ENCODE results near the gene SPTY2D1.
"Not testable (repeated sequence)": the region's sequence is repeated elsewhere in the genome, so short reads cannot be mapped to it uniquely, and the experiment has no call there.

SPTY2D1 gene, protein sequence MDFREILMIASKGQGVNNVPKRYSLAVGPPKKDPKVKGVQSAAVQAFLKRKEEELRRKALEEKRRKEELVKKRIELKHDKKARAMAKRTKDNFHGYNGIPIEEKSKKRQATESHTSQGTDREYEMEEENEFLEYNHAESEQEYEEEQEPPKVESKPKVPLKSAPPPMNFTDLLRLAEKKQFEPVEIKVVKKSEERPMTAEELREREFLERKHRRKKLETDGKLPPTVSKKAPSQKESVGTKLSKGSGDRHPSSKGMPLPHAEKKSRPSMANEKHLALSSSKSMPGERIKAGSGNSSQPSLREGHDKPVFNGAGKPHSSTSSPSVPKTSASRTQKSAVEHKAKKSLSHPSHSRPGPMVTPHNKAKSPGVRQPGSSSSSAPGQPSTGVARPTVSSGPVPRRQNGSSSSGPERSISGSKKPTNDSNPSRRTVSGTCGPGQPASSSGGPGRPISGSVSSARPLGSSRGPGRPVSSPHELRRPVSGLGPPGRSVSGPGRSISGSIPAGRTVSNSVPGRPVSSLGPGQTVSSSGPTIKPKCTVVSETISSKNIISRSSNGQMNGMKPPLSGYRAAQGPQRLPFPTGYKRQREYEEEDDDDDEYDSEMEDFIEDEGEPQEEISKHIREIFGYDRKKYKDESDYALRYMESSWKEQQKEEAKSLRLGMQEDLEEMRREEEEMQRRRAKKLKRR

DNA sequence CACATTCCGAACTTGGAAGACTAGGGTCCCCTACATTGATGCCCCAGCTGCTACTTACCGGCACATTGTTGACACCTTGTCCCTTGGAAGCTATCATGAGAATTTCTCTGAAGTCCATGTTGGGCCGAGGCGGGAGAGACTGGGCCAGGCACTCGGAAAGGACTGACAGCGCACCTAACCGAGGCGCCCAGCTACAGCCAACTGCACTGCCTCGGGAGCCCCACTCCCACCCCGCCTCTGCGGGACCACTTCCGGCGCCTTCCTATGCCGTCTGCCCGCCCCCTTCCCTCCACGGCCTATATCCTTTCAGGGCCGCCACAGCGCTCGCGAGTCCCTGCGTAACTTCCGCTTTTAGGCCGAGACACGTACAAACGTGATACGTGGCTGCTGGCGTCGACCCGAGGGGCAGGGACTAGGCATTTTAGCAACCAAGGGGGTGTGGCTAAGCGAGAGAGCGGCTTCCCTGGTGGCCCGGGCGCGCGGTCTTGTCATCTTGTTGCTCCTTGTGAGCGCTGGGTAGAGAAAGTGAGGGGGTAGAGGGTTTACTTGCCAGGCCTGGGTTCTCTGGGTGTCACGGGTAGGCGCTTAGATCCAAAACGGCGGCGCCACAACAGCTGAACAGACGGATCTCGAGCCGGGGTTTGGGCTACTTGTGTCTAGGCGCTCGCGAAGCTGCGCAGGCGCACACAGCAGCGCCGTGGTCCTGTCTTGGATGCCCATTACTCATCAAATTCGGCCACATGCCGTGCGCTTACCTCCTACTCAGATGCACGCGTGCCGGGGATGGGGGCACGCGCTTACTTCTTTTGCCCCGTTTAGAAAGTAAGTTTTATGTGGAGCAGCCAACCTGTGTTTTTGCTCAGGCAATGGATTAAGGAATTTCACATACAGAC lies at the start of gene SPTY2D1:
Gene SPTY2D1 (minus strand): TSS at position 203 of the 893 bp plus-strand sequence. CDS start 85 bp downstream, at position 118.
- H3K36me3 ChIP-seq (ENCODE audit: insufficient read depth, low read length): no peaks in the 10 kb centered on the region
- peaks cover 38% of the 10 kb centered on the region for H3K79me2 ChIP-seq (ENCODE audit: control insufficient read depth, insufficient read depth, low read length, unreplicated experiment)
- peak within 1 kb of the TSS; percentile 98 for H3K4me3 ChIP-seq (ENCODE audit: low read depth, low read length)
- H2AFZ ChIP-seq (ENCODE audit: low read length, unreplicated experiment): peak within 1 kb of the TSS; percentile 93
- peak within 1 kb of the TSS; percentile 87 for H3K27ac ChIP-seq (ENCODE audit: low read depth, low read length)
- H3K4me1 ChIP-seq (ENCODE audit: control insufficient read depth, insufficient read depth, low read length, unreplicated experiment): peaks cover 8% of the 10 kb centered on the region
- no peaks in the 10 kb centered on the region for H3K27me3 ChIP-seq (ENCODE audit: insufficient read depth, low read length)

DNA sequence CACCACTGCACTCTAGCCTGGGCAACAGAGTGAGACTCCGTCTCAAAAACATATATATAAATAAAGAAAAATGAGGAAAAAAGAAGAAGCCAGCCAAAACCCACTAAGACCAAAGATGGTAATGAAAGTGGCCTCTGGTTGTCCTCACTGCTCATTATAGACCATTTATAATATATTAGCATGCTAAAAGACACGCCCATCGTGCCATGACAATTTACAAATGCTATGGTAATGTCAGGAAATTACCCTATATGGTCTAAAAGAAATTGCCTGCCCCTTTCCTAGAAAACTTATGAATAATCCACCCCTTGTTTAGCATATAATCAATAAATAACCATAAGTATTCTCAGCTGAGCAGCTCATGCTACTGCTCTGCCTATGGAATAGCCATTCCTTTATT lies 48.3 kb upstream of the SPTY2D1 start:
- Histone ChIP-seq H3K79me2 (ENCODE audit: control insufficient read depth, insufficient read depth, low read length, unreplicated experiment) (no peaks in the 10 kb centered on the region), H3K36me3 (ENCODE audit: insufficient read depth, low read length) (no peaks in the 10 kb centered on the region), H3K4me3 (ENCODE audit: low read depth, low read length) (no peak overlapping the region), H3K27ac (ENCODE audit: low read depth, low read length) (no peak overlapping the region), H2AFZ (ENCODE audit: low read length, unreplicated experiment) (no peak overlapping the region), H3K27me3 (ENCODE audit: insufficient read depth, low read length) (no peaks in the 10 kb centered on the region), H3K4me1 (ENCODE audit: control insufficient read depth, insufficient read depth, low read length, unreplicated experiment) (no peaks in the 10 kb centered on the region)

DNA sequence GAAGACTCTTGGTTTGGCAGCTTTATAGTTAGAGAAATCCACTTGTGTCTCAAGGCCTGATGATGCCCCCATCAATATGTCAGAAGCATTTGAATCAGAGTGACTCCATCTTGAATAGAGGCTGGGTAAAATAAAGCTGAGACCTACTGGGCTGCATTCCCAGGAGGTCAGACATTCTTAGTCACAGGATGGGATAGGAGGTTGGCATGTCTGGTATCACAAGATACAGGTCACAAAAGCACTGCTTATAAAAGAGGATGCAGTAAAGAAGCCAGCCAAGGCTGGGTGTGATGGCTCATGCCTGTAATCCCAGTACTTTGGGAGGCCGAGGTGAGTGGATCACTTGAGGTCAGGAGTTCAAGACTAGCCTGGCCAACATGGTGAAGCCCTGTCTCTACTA lies 47.8 kb upstream of the SPTY2D1 start:
- H3K4me1 ChIP-seq (ENCODE audit: control insufficient read depth, insufficient read depth, low read length, unreplicated experiment); H3K27ac ChIP-seq (ENCODE audit: low read depth, low read length); H3K27me3 ChIP-seq (ENCODE audit: insufficient read depth, low read length); H2AFZ ChIP-seq (ENCODE audit: low read length, unreplicated experiment); H3K36me3 ChIP-seq (ENCODE audit: insufficient read depth, low read length); H3K4me3 ChIP-seq (ENCODE audit: low read depth, low read length); H3K79me2 ChIP-seq (ENCODE audit: control insufficient read depth, insufficient read depth, low read length, unreplicated experiment): not testable (repeated sequence)

DNA sequence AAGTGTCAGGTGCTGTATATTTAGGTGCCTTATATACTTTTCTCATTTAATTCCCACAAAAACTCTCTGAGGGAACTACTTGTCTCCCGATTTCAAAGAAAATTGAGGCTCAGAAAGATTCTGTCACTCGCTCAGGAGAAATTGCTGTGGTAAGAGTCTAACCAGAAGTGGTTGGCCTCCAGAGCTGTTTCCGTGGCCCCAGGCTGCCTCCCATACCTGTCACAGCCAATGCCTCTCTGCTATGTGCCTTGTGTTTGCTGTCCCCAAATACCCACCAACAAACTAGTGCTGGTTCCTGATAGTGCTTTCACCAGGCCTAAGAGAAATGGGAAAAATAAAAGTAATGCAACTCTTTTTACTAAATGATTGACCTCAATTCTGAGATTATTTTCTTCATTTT lies 43.4 kb upstream of the SPTY2D1 start:
- Histone ChIP-seq H3K4me1 (ENCODE audit: control insufficient read depth, insufficient read depth, low read length, unreplicated experiment) (no peaks in the 10 kb centered on the region), H3K79me2 (ENCODE audit: control insufficient read depth, insufficient read depth, low read length, unreplicated experiment) (no peaks in the 10 kb centered on the region), H3K27ac (ENCODE audit: low read depth, low read length) (no peak overlapping the region), H3K36me3 (ENCODE audit: insufficient read depth, low read length) (no peaks in the 10 kb centered on the region), H3K4me3 (ENCODE audit: low read depth, low read length) (no peak overlapping the region), H3K27me3 (ENCODE audit: insufficient read depth, low read length) (no peaks in the 10 kb centered on the region), H2AFZ (ENCODE audit: low read length, unreplicated experiment) (no peak overlapping the region)

DNA sequence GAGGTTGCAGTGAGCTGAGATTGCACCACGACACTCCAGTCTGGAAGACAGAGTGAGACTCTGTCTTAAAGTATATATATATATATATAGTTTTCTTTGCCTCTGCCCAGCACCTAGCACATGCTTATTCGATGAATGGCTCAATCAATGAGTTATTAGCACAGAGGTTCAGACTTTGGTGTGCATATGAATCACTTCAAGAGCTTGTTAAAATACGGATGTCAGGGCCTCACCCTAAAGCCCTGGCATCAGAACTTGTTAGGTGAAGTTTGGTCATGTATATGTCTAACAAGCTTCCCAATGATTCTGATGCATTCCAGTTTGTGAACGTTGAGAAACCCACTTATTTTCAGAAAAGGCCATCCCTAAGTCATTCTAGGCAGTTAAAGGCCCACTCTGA lies 42.7 kb upstream of the SPTY2D1 start:
- no peaks in the 10 kb centered on the region for H3K79me2 ChIP-seq (ENCODE audit: control insufficient read depth, insufficient read depth, low read length, unreplicated experiment)
- H3K27ac ChIP-seq (ENCODE audit: low read depth, low read length): no peak overlapping the region
- H3K27me3 ChIP-seq (ENCODE audit: insufficient read depth, low read length): no peaks in the 10 kb centered on the region
- no peak overlapping the region for H3K4me3 ChIP-seq (ENCODE audit: low read depth, low read length)
- H3K36me3 ChIP-seq (ENCODE audit: insufficient read depth, low read length): no peaks in the 10 kb centered on the region
- no peaks in the 10 kb centered on the region for H3K4me1 ChIP-seq (ENCODE audit: control insufficient read depth, insufficient read depth, low read length, unreplicated experiment)
- H2AFZ ChIP-seq (ENCODE audit: low read length, unreplicated experiment): no peak overlapping the region

DNA sequence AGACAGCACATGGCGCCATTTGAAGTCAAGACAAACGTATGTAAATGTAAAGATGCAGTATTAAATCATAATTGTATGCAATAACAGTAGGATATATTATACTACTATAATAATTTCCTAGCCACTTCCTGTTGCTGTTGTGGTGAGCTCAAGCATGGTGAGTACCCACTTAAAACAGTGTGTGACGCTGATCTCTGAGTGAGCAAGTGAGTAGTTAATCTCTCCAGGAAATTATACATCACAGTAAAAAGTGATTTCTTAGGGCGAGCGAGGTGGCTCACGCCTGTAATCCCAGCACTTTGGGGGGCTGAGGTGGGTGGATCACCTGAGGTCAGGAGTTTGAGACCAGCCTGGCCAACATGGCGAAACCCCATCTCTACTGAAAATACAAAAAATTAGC lies 38.1 kb upstream of the SPTY2D1 start:
- H3K4me3 ChIP-seq (ENCODE audit: low read depth, low read length); H3K36me3 ChIP-seq (ENCODE audit: insufficient read depth, low read length); H3K27me3 ChIP-seq (ENCODE audit: insufficient read depth, low read length); H3K79me2 ChIP-seq (ENCODE audit: control insufficient read depth, insufficient read depth, low read length, unreplicated experiment); H3K27ac ChIP-seq (ENCODE audit: low read depth, low read length); H3K4me1 ChIP-seq (ENCODE audit: control insufficient read depth, insufficient read depth, low read length, unreplicated experiment); H2AFZ ChIP-seq (ENCODE audit: low read length, unreplicated experiment): not testable (repeated sequence)

DNA sequence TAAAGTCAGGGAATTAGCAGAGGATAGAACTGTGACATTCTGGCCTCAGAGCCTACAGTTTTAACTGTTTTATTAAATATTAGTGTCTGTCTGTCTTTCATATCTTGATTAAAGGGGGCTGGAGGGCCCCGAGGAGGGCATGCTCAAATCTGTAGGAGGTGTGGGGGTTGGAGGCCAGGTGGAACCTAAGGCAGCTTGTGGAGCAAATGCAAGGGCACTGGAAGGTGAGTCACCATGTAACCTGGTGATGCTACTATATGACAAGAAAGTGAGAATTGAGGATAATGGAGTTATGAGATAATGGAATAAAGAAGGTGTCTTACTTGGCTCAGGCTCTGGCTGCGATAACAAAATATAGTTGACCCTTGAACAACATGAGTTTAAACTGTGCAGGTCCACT lies 37.1 kb upstream of the SPTY2D1 start:
- no peak overlapping the region for H3K27ac ChIP-seq (ENCODE audit: low read depth, low read length)
- H3K79me2 ChIP-seq (ENCODE audit: control insufficient read depth, insufficient read depth, low read length, unreplicated experiment): no peaks in the 10 kb centered on the region
- no peaks in the 10 kb centered on the region for H3K27me3 ChIP-seq (ENCODE audit: insufficient read depth, low read length)
- no peak overlapping the region for H3K4me3 ChIP-seq (ENCODE audit: low read depth, low read length)
- H3K36me3 ChIP-seq (ENCODE audit: insufficient read depth, low read length): no peaks in the 10 kb centered on the region
- peaks cover 7% of the 10 kb centered on the region for H3K4me1 ChIP-seq (ENCODE audit: control insufficient read depth, insufficient read depth, low read length, unreplicated experiment)
- H2AFZ ChIP-seq (ENCODE audit: low read length, unreplicated experiment): no peak overlapping the region

DNA sequence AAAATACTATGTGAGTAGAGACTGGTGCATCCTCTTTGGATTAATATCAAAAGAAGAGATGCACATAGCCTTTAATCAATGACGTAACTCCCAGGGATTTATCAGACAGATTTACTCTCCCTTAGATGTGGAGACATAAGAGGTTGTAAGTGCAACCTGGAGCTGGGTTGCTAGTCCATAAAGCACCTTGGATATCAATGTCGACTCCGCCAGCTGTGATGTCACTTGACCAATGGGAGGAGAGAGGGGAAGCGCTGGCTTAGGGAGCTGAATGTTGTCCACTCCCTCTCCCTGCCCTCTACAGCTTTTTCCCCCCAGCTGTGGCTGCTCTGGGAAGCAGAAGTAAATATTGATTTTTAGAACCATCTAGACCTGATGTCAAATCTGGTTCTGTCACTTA lies 35.6 kb upstream of the SPTY2D1 start:
- Histone ChIP-seq H3K27ac (ENCODE audit: low read depth, low read length) (no peak overlapping the region), H3K36me3 (ENCODE audit: insufficient read depth, low read length) (no peaks in the 10 kb centered on the region), H2AFZ (ENCODE audit: low read length, unreplicated experiment) (peak overlapping the region; percentile 10), H3K4me1 (ENCODE audit: control insufficient read depth, insufficient read depth, low read length, unreplicated experiment) (peaks cover 7% of the 10 kb centered on the region), H3K4me3 (ENCODE audit: low read depth, low read length) (no peak overlapping the region), H3K27me3 (ENCODE audit: insufficient read depth, low read length) (peaks cover 14% of the 10 kb centered on the region), H3K79me2 (ENCODE audit: control insufficient read depth, insufficient read depth, low read length, unreplicated experiment) (no peaks in the 10 kb centered on the region)

DNA sequence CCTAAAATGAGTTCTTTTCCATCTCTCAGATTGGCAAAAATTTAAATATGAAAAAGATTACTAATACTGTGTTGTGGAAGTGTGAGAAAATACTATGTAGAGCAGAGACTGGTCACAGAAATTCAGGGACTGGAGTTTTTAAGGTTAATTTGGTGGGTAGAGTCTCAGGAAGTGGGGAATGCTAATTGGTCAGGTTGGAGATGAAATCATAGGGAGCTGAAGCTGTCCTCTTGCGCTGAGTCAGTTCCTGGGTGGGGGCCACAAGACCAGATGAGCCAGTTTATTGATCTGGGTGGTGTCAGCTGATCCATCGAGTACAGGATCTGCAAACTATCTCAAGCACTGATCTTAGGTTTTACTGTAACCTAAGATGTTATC lies 35.1 kb upstream of the SPTY2D1 start:
- Histone ChIP-seq H3K79me2 (ENCODE audit: control insufficient read depth, insufficient read depth, low read length, unreplicated experiment) (no peaks in the 10 kb centered on the region), H3K36me3 (ENCODE audit: insufficient read depth, low read length) (no peaks in the 10 kb centered on the region), H2AFZ (ENCODE audit: low read length, unreplicated experiment) (peak overlapping the region; percentile 10), H3K27ac (ENCODE audit: low read depth, low read length) (no peak overlapping the region), H3K4me1 (ENCODE audit: control insufficient read depth, insufficient read depth, low read length, unreplicated experiment) (peaks cover 7% of the 10 kb centered on the region), H3K27me3 (ENCODE audit: insufficient read depth, low read length) (peaks cover 14% of the 10 kb centered on the region), H3K4me3 (ENCODE audit: low read depth, low read length) (no peak overlapping the region)

DNA sequence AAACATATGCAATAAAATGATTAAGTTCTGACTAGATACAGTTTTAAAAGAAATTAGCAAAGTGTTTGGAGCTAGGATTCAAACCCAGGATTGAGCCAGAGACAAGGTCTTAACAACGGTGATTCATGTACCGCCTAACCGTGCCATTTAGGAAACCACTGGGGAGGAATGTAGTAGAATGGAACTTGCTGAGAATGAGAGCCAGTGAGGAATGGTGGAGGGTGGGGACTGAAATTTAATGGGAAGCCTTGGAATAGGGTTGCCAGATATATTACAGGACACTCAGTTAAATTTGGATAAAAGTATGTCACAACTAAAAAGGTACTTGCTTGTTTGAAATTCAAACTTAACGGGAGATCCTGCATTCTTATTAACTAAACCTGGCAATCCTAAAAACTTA lies 34.0 kb upstream of the SPTY2D1 start:
- Histone ChIP-seq H3K27ac (ENCODE audit: low read depth, low read length) (no peak overlapping the region), H3K79me2 (ENCODE audit: control insufficient read depth, insufficient read depth, low read length, unreplicated experiment) (no peaks in the 10 kb centered on the region), H2AFZ (ENCODE audit: low read length, unreplicated experiment) (no peak overlapping the region), H3K4me1 (ENCODE audit: control insufficient read depth, insufficient read depth, low read length, unreplicated experiment) (peaks cover 7% of the 10 kb centered on the region), H3K4me3 (ENCODE audit: low read depth, low read length) (no peak overlapping the region), H3K36me3 (ENCODE audit: insufficient read depth, low read length) (no peaks in the 10 kb centered on the region), H3K27me3 (ENCODE audit: insufficient read depth, low read length) (peaks cover 14% of the 10 kb centered on the region)

All from ACC112 (cell line).